H1 (cell line): Measurements from ENCODE around the gene FNDC11. TPM values are rescaled to one million over a fixed set of nuclear protein-coding genes. Genes with fewer than 3 reads are reported as not detected.

Source experiments
- CTCF ChIA-PET: fragments of 300-600 bp; sonication (Branson Sonifier 250); formaldehyde crosslinking; loops from one replicate; lab custom pipeline; 2021; ENCODE audit not compliant: partially characterized antibody; lab: Charles Lee
- POLR2A ChIA-PET: fragments of 300-600 bp; sonication (Branson Sonifier 250); formaldehyde crosslinking; loops from one replicate; lab custom pipeline; 2021; ENCODE audit warnings: inconsistent platforms; ENCODE audit not compliant: partially characterized antibody; lab: Charles Lee
- DNase-seq, 2 experiments: peaks; one replicate each; pipeline versions ENCODE4 v3.0.0 to v3.0.0-alpha.2; 2010 to 2022; ENCODE audit warnings: low spot score in 2 of 2, low read depth in 1 of 2, mixed read lengths in 1 of 2
- FAIRE-seq: peaks from 2 replicates; lab custom pipeline; 2011; peaks lifted over from hg19 to GRCh38; lab: Jason Lieb, UNC
- H2AFZ ChIP-seq: 2 replicates; pipeline ENCODE4 v1.8.1; 2012; ENCODE audit warnings: low read length, inconsistent platforms
- H2AK5ac ChIP-seq: 2 replicates; pipeline ENCODE4 v1.6.1; 2013; ENCODE audit warnings: low read depth, low read length
- H2BK120ac ChIP-seq: replicated peaks from 2 replicates; pipeline ENCODE3; 2013; ENCODE audit warnings: low read depth, low read length, inconsistent platforms
- H2BK12ac ChIP-seq: 2 replicates; pipeline ENCODE4 v1.6.1; 2013; ENCODE audit warnings: low read depth, low read length
- H2BK15ac ChIP-seq: 2 replicates; pipeline ENCODE4 v1.6.1; 2013; ENCODE audit warnings: low read length
- H2BK20ac ChIP-seq: 2 replicates; pipeline ENCODE4 v1.6.1; 2013; ENCODE audit warnings: low read length
- H2BK5ac ChIP-seq: 2 replicates; pipeline ENCODE4 v1.6.1; 2013; ENCODE audit warnings: low read depth, low read length
- H3K14ac ChIP-seq: 2 replicates; pipeline ENCODE4 v1.6.1; 2013; ENCODE audit warnings: inconsistent platforms; ENCODE audit not compliant: insufficient read length
- H3K18ac ChIP-seq: 2 replicates; pipeline ENCODE4 v1.6.1; 2013; ENCODE audit warnings: low read length; ENCODE audit errors: extremely low read depth
- H3K23ac ChIP-seq: 2 replicates; pipeline ENCODE4 v1.6.1; 2013; ENCODE audit warnings: inconsistent platforms; ENCODE audit not compliant: insufficient read length
- H3K23me2 ChIP-seq: 2 replicates; pipeline ENCODE4 v1.6.1; 2013; ENCODE audit warnings: low read depth, low read length
- H3K27ac ChIP-seq: 2 replicates; pipeline ENCODE4 v1.6.1; 2011; ENCODE audit warnings: low read depth, low read length, inconsistent platforms
- H3K27me3 ChIP-seq, 4 experiments: replicated peaks in 1 of 4; 1 replicate in 1 of 4; 2 replicates in 3 of 4; pipeline versions ENCODE4 v1.6.1 to v1.8.1; 2011 to 2013; ENCODE audit warnings: low read length in 3 of 4, mild to moderate bottlenecking in 3 of 4, inconsistent platforms in 2 of 4, mixed read lengths in 2 of 4, moderate library complexity in 1 of 4; ENCODE audit not compliant: control insufficient read depth in 3 of 4, insufficient read depth in 3 of 4; ENCODE audit errors: extremely low read depth in 1 of 4
- H3K36me3 ChIP-seq, 4 experiments: 2 replicates each; pipeline versions ENCODE4 v1.6.1 to v1.8.1; 2011 to 2013; ENCODE audit warnings: mild to moderate bottlenecking in 4 of 4, low read length in 3 of 4, moderate library complexity in 2 of 4, control low read depth in 1 of 4, inconsistent platforms in 1 of 4; ENCODE audit not compliant: insufficient read depth in 4 of 4, control insufficient read depth in 2 of 4
- H3K4ac ChIP-seq: replicated peaks from 2 replicates; pipeline ENCODE3; 2013; ENCODE audit warnings: low read length, low read depth, mixed read lengths, inconsistent platforms; ENCODE audit not compliant: insufficient read length
- H3K4me1 ChIP-seq, 4 experiments: replicated peaks in 1 of 4; 1 replicate in 1 of 4; 2 replicates in 3 of 4; pipeline versions ENCODE4 v1.6.1 to v1.8.1; 2011 to 2013; ENCODE audit warnings: low read length in 3 of 4, inconsistent platforms in 2 of 4, mixed read lengths in 1 of 4; ENCODE audit not compliant: insufficient read depth in 4 of 4, control insufficient read depth in 3 of 4
- H3K4me2 ChIP-seq, 2 experiments: 2 replicates each; pipeline versions ENCODE4 v1.6.1 to v1.8.1; 2011 to 2013; ENCODE audit warnings: low read depth in 2 of 2, low read length in 2 of 2, control low read depth in 1 of 2, inconsistent platforms in 1 of 2, mild to moderate bottlenecking in 1 of 2; ENCODE audit not compliant: insufficient read depth in 1 of 2
- H3K4me3 ChIP-seq, 4 experiments: fragments of 200-600, 300-600 bp in 1 of 4; sonication (generic), shearing (Covaris generic), sonication (Bioruptor Twin) in 1 of 4; 2 replicates each; pipeline versions ENCODE4 v1.5.1 to v1.8.1; 2011 to 2016; ENCODE audit warnings: low read length in 4 of 4, low read depth in 3 of 4, control low read depth in 2 of 4, inconsistent platforms in 2 of 4, mild to moderate bottlenecking in 2 of 4, mixed read lengths in 1 of 4, moderate library complexity in 1 of 4; ENCODE audit not compliant: insufficient read depth in 2 of 4; ENCODE audit errors: extremely low read depth in 1 of 4
- H3K56ac ChIP-seq: replicated peaks from 2 replicates; pipeline ENCODE3; 2013; ENCODE audit warnings: low read depth, mild to moderate bottlenecking, mixed read lengths, low read length, inconsistent platforms; ENCODE audit not compliant: insufficient read length
- H3K79me1 ChIP-seq: 2 replicates; pipeline ENCODE4 v1.6.1; 2013; ENCODE audit warnings: low read depth, low read length, control low read depth
- H3K79me2 ChIP-seq, 2 experiments: 2 replicates each; pipeline versions ENCODE4 v1.6.1 to v1.8.1; 2012 to 2013; ENCODE audit warnings: low read length in 2 of 2, mild to moderate bottlenecking in 2 of 2, inconsistent platforms in 1 of 2; ENCODE audit not compliant: insufficient read depth in 2 of 2, control insufficient read depth in 1 of 2
- H3K9ac ChIP-seq, 4 experiments: replicated peaks in 1 of 4; 1 replicate in 1 of 4; 2 replicates in 3 of 4; pipeline versions ENCODE4 v1.6.1 to v1.8.1; 2011 to 2013; ENCODE audit warnings: low read depth in 3 of 4, low read length in 3 of 4, control low read depth in 2 of 4, mild to moderate bottlenecking in 2 of 4, moderate library complexity in 2 of 4, inconsistent platforms in 1 of 4; ENCODE audit errors: extremely low read depth in 1 of 4
- H3K9me3 ChIP-seq, 2 experiments: 2 replicates each; pipeline versions ENCODE4 v1.6.1 to v1.8.1; 2012 to 2013; ENCODE audit warnings: mild to moderate bottlenecking in 2 of 2, moderate library complexity in 2 of 2, control low read depth in 1 of 2, inconsistent platforms in 1 of 2, low read depth in 1 of 2, low read length in 1 of 2, mixed read lengths in 1 of 2; ENCODE audit not compliant: insufficient read depth in 2 of 2
- H4K20me1 ChIP-seq, 2 experiments: replicated peaks in 1 of 2; 2 replicates each; pipeline versions ENCODE3 to v1.8.1; 2011 to 2013; ENCODE audit warnings: inconsistent platforms in 2 of 2, low read length in 2 of 2, mild to moderate bottlenecking in 1 of 2; ENCODE audit not compliant: insufficient read depth in 2 of 2, control insufficient read depth in 1 of 2
- H4K5ac ChIP-seq: 2 replicates; pipeline ENCODE4 v1.6.1; 2013; ENCODE audit warnings: low read length, low read depth, mixed read lengths, inconsistent platforms; ENCODE audit not compliant: insufficient read length
- H4K8ac ChIP-seq: 2 replicates; pipeline ENCODE4 v1.8.0; 2013; ENCODE audit warnings: mild to moderate bottlenecking, moderate library complexity, low read length, inconsistent platforms; ENCODE audit not compliant: insufficient read depth; ENCODE audit errors: extremely low read depth
- H4K91ac ChIP-seq: replicated peaks from 2 replicates; pipeline ENCODE3; 2013; ENCODE audit warnings: low read length, mixed read lengths, inconsistent platforms; ENCODE audit not compliant: insufficient read length
- BCL11A ChIP-seq, 2 experiments: IDR thresholded peaks; one replicate each; pipeline ENCODE4 v1.6.1; 2011; ENCODE audit warnings: low read depth in 2 of 2, low read length in 2 of 2, mild to moderate bottlenecking in 2 of 2
- CTBP2 ChIP-seq: IDR thresholded peaks from 2 replicates; pipeline ENCODE4 v1.7.0; 2011; ENCODE audit warnings: borderline replicate concordance, mild to moderate bottlenecking, moderate library complexity, mixed read lengths, low read length; ENCODE audit not compliant: insufficient read depth, insufficient read length
- EP300 ChIP-seq, 2 experiments: IDR thresholded peaks; 1 replicate in 1 of 2; 2 replicates in 1 of 2; pipeline ENCODE4 v1.6.1; 2011 to 2012; ENCODE audit warnings: low read depth in 2 of 2, low read length in 2 of 2, mild to moderate bottlenecking in 2 of 2, borderline replicate concordance in 1 of 2, inconsistent platforms in 1 of 2, moderate library complexity in 1 of 2
- GTF2F1 ChIP-seq: IDR thresholded peaks from 2 replicates; pipeline ENCODE4 v1.6.1; 2012; ENCODE audit warnings: low read depth, low read length, improper control_type of control experiment, borderline replicate concordance
- KDM1A ChIP-seq: fragments of 200-600, 300-600 bp; sonication (generic); IDR thresholded peaks from 2 replicates; pipeline ENCODE4 v1.7.1; 2016; ENCODE audit warnings: mild to moderate bottlenecking, low read length, borderline replicate concordance
- KDM5A ChIP-seq: fragments of 200-600 bp; IDR thresholded peaks from 2 replicates; pipeline ENCODE4 v1.7.1; 2012; ENCODE audit warnings: mild to moderate bottlenecking, low read length, inconsistent platforms, mixed read lengths
- SP4 ChIP-seq: IDR thresholded peaks from 2 replicates; pipeline ENCODE4 v1.6.1; 2012; ENCODE audit warnings: low read length, inconsistent platforms
- SRF ChIP-seq: IDR thresholded peaks from 2 replicates; pipeline ENCODE4 v1.6.1; 2011; ENCODE audit warnings: mild to moderate bottlenecking, low read depth, low read length, moderate library complexity
- SUZ12 ChIP-seq: fragments of 200-600 bp; sonication (generic); IDR thresholded peaks from 2 replicates; pipeline ENCODE4 v1.6.1; 2012; ENCODE audit warnings: mild to moderate bottlenecking, inconsistent platforms, low read length, moderate library complexity, mixed read lengths
- YY1 ChIP-seq: IDR thresholded peaks from 2 replicates; pipeline ENCODE4 v1.6.1; 2011; ENCODE audit warnings: low read depth, mild to moderate bottlenecking, low read length
- WGBS, 2 experiments: shearing (Covaris generic) in 1 of 2; methylation state at CpG; one replicate each; pipeline versions ENCODE4 v1.1.6 to v1.1.7; 2013 to 2015; ENCODE audit warnings: low lambda C conversion rate in 2 of 2, mixed read lengths in 2 of 2, inconsistent platforms in 1 of 2, low coverage in 1 of 2, missing lambda C conversion rate in 1 of 2; ENCODE audit not compliant: insufficient replicate concordance in 2 of 2, insufficient coverage in 1 of 2, insufficient read length in 1 of 2; ENCODE audit errors: extremely low coverage in 1 of 2, missing lambda C conversion rate in 1 of 2; 5-methylcytosine and 5-hydroxymethylcytosine counted together
- polyA plus RNA-seq, 7 experiments: library from polyadenylated mRNA; depleted of rRNA in 3 of 7; stranded (reverse) in 5 of 7; unstranded in 2 of 7; fragments of >200 nt in 5 of 7; fragments of 200-250 nt in 2 of 7; gene quantifications; 1 replicate in 5 of 7; 2 replicates in 1 of 7; 4 replicates in 1 of 7; pipeline versions ENCODE4 v1.2.1 to v1.2.3, GENCODE V29; 2011 to 2013; ENCODE audit warnings: missing spikeins in 2 of 7, mixed read lengths in 2 of 7
- total RNA-seq: library from RNA; stranded (reverse); fragmentation: NEBNext Ultra II Directional; extraction: Animal tissue kit (Norgen Biotek cat#: 25700); gene quantifications from 2 replicates; pipeline ENCODE4 v1.2.1, GENCODE V29; 2021
- TF ChIP-seq, protein P1 (sequence below): IDR thresholded peaks from 2 replicates; pipeline ENCODE4 v1.6.1; 2012; ENCODE audit warnings: low read length, inconsistent platforms

Gene FNDC11
- total and polyA plus RNA-seq, 2 of the 8 experiments (the other 6 are each of a cell fraction or from before 2014, with no cell fraction given): 2.6 to 8.8 TPM

DNA sequence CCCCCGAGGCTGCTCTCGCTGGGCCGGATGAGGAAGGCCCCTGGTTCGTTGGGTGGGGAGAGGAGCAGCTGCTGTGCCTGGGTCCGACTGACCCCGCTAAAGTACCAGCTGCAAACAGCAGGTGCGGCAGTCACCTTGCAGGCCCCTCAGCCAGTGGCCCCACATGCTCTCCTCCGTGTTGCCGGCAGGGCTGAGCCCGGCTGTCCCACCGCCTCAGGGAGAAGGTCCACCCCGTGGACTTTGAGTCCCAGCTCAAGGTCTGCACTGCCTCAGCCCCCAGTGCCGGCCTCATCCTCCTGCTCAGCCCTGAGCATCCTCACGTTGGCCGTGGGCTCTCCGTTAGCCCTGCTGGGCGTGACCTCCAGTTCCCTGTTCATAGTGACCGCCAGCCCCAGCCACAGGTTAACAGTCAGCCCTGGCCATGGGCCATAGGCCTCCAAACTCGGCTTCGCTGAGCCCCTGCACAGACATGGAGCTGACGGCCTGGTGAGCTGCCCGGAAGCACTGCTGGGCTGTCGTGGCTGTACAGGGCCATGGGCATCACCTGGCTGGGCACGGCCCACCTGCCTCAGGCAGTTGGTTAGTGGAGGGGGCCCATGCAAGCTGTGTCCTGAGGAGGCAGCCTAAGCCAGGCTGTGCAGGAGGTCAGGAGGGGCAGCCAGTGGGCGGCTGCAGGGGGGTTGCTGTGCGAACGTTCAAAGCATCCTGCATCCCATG lies 9.6 kb upstream of the FNDC11 start:
- no peaks in the 10 kb centered on the region for H3K36me3 ChIP-seq
- H4K5ac ChIP-seq: no peak overlapping the region
- no peak overlapping the region for H2BK12ac ChIP-seq
- H3K79me1 ChIP-seq: no peaks in the 10 kb centered on the region
- H3K9me3 ChIP-seq: no peaks in the 10 kb centered on the region
- DNase-seq: no peak
- no peak overlapping the region for H3K23ac ChIP-seq
- H2BK5ac ChIP-seq: no peak overlapping the region
- H3K18ac ChIP-seq: no peak overlapping the region
- 89% methylated on average over 26 of the region's 27 CpGs; no CpG with 5 or more reads in 1 of the 2 experiments for WGBS, 2 experiments
- H3K27ac ChIP-seq: no peak overlapping the region
- no peak overlapping the region for H3K56ac ChIP-seq
- no peak overlapping the region; the same call in 1 of the 2 replicates for H4K8ac ChIP-seq
- H3K27me3 ChIP-seq: no peaks in the 10 kb centered on the region
- no peak overlapping the region for H3K4me3 ChIP-seq
- POLR2A ChIA-PET: interaction anchor here (1.5 kb wide), 1 partner anchor 23 kb away, joined by 5 read pairs; no protein-coding TSS in a partner anchor
- no peak overlapping the region for H3K4ac ChIP-seq
- no peaks in the 10 kb centered on the region for H4K20me1 ChIP-seq
- CTCF ChIA-PET: interaction anchor here (0.9 to 1.3 kb wide), 7 partner anchors 8 to 433 kb away, joined by 3 to 4 read pairs (median 3); partner anchors contain the start of gene RTEL1
- no peak overlapping the region for H2AK5ac ChIP-seq
- H2BK120ac ChIP-seq: no peak overlapping the region
- H3K23me2 ChIP-seq: no peaks in the 10 kb centered on the region
- H2BK20ac ChIP-seq: no peak overlapping the region
- no peak overlapping the region for H2AFZ ChIP-seq
- no peak overlapping the region for H2BK15ac ChIP-seq
- no peak overlapping the region for H3K4me2 ChIP-seq
- peaks cover 0 to 18% (median 7%) of the 10 kb centered on the region in 4 experiments; a peak in 6 of 7 replicates for H3K4me1 ChIP-seq
- no peak overlapping the region for H4K91ac ChIP-seq
- no peak overlapping the region for H3K14ac ChIP-seq
- H3K79me2 ChIP-seq: no peaks in the 10 kb centered on the region
- H3K9ac ChIP-seq: no peak overlapping the region
- no peak for FAIRE-seq
- TF ChIP-seq SP4 (no peak), KDM5A (no peak), EP300 (IDR thresholded peaks at IDR 0.05; ENCODE audit: borderline replicate concordance in 1 of 2, low read depth in 2 of 2, low read length in 2 of 2) (no peak), SUZ12 (no peak), KDM1A (no peak), CTBP2 (no peak), GTF2F1 (no peak), SRF (no peak), BCL11A (IDR thresholded peaks at IDR 0.05; ENCODE audit: low read depth in 2 of 2, low read length in 2 of 2) (no peak), YY1 (no peak)
- TF ChIP-seq, protein P1, sequence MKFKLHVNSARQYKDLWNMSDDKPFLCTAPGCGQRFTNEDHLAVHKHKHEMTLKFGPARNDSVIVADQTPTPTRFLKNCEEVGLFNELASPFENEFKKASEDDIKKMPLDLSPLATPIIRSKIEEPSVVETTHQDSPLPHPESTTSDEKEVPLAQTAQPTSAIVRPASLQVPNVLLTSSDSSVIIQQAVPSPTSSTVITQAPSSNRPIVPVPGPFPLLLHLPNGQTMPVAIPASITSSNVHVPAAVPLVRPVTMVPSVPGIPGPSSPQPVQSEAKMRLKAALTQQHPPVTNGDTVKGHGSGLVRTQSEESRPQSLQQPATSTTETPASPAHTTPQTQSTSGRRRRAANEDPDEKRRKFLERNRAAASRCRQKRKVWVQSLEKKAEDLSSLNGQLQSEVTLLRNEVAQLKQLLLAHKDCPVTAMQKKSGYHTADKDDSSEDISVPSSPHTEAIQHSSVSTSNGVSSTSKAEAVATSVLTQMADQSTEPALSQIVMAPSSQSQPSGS: no peak
